NCI-H774 (cell line): Measurements from ENCODE around the gene TBC1D1.
"Not testable (repeated sequence)": the region's sequence is repeated elsewhere in the genome, so short reads cannot be mapped to it uniquely, and the experiment has no call there.

ENCODE experiments used
- DNase-seq: peaks from one replicate; lab custom pipeline; 2025; lab: John Stamatoyannopoulos, UW

Gene TBC1D1

DNA sequence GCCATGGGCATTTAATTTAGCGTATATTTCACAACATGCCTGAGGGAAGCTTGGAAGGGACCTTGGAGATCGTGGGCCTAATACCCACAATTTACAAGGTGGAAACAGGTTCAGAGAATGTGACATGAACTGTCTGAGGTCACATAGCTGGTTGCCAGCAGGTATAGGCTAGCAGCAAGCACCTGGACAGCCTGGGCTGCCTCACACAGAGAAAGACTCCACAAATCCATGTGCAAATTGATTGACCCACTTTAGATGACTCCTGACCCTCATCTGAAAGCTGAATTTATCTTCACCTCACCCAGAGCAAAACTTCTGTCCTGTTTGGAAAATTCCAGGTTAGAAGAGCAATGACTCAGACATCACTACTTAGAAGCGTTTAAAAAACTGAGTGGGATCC, 75.2 kb downstream of the TBC1D1 start:
- no peak for DNase-seq

DNA sequence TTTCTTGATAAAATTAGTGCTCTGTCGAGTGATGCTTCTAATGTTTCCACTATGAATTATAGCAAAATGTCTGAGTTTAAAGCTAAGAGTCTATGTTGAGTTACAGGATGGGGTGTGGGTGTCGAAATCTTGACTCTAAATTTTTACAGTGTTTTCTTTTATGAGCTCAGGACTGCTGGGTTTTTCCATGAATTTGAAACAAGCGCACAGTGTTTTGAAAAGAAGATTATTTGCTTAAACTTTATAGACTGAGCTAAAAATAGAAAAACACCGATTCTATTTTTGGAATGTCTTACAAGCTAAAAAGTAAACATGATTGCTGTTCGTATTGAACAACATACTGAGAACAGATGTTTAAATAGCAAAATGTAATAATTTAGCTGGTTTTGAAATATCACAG, 76.9 kb downstream of the TBC1D1 start:
- DNase-seq: no peak

DNA sequence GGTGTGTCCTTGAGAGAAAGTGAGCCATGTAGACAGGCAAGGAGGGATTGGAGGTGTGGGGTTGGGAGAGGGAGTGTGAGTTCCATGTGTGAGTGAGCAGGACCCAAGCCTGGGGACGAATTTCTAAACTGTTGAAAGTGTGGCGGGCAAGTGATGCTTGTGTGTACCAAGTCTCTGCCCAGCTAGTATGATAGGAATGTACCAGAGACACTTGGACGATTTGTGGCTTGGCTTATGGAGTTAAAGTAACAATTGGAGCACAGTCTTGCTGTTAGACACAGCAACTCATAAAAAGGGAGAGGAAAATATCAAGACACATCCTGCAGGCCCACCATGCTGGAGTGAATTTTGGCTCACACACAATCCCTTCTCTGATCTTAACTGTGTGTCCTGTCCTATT, 77.9 kb downstream of the TBC1D1 start:
- DNase-seq: no peak

DNA sequence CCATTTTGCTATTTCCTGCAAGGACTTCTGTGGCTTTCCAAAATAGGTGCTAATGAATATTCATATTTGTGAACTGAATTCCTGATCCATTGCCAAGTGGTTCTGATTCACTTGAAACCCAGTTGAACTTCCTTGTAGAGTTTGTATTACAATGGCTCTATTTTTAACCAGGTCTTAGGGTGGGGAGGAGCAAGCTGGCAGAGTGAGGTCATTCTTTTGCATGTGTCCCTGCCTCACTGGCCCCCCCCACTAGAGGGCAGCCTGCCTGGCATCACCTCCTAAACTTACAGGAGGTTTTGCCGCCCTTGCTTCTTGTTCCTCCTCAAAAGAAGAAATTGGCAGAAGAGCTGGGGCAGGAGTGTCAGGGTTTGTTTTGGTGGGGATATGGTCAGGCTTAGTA, 79.8 kb downstream of the TBC1D1 start:
- no peak for DNase-seq

DNA sequence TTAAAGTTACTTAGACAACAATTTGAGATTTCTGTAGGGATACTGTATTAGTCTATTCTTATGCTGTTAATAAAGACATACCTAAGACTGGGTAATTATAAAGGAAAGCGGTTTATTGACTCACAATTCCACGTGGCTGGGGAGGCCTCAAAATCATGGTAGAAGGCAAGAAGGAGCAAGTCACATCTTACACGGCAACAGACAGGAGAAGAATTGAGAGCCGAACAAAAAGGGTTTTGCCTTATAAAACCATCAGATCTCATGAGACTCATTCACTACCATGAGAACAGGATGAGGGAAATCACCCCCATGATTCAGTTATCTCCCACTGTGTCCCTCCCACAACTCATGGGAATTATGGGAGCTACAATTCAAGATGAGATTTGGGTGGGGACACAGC, 80.3 kb downstream of the TBC1D1 start:
- no peak for DNase-seq

DNA sequence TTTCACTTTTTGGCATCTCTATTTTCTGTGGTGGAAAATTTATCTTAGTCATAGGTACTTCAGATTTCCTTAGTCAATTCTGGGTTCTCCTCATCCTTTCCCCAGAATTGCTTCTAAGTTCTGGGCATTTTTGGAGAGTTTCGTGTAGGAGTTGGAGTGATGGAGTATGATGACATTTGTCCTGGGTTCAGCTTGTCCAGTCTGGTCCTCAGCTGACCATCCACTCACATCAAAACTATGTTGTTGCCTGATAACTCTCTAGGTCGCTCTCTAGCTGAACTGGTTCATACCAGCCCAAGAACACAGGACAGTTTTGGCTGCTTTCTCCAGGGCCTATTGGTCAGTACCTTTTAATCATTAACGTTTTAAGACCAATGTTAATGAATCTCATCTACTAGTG, 82.6 kb downstream of the TBC1D1 start:
- DNase-seq: no peak

DNA sequence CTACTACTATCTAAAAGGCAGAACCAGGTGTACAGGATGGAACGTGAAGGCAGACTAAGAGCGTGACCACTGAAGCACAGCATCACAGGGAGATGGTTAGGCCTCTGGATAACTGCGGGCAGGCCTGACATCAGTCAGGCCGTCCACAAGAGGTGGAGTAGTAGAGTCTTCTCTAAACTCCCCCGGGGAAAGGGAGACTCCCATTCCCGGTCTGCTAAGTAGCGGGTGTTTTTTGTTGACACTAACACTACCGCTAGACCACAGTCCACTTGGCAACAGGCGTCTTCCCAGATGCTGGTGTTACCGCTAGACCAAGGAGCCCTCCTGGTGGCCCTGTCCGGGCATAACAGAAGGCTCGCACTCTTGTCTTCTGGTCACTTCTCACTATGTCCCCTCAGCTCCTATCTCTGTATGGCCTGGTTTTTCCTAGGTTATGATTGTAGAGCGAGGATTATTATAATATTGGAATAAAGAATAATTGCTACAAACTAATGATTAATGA, 84.5 kb downstream of the TBC1D1 start:
- not testable (repeated sequence) for DNase-seq

DNA sequence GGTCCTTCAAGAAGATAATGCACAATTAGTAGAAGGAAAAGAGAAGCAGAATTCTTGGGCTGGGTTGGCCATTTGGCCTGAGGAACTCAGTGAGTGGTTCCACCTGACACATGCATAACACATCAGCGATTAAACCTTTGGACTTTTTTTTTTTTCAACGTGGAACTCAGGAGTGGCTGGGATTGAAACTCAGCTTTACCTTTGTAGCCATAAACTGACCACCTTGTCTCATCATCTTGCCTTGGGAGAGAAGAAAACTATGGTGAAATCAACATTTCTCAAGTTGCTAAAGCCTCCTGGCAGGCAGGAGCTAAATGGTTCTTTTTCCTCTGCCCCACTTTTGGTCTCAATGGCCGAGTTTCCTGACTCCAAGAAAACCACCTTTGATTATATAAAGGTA, 85.6 kb downstream of the TBC1D1 start:
- DNase-seq: no peak

DNA sequence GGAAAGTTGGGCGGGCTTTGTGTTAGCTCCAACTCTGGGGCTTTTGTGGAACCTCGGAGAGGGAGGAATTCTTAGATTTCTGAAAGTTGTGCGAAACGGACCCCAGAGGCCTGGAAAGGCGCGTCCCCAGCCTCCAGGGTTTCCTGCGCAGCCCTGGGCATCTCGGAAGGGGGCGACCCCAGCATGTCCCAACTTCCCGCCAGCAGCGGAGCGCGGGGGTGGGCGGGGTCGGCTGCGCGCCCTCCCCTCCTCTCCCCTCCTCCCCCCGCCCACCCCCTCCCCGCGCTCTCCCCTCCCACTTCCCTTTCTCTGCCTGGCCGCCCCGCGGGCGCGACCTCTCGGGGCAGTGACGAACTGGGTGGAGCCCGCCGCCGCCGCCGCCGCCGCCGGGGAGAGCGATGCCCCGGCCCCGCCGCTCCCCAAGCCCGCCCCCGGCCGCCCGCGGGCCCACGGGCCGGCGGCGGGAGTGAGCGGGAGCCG, 86.1 kb downstream of the TBC1D1 start:
- DNase-seq: peak; percentile 73

DNA sequence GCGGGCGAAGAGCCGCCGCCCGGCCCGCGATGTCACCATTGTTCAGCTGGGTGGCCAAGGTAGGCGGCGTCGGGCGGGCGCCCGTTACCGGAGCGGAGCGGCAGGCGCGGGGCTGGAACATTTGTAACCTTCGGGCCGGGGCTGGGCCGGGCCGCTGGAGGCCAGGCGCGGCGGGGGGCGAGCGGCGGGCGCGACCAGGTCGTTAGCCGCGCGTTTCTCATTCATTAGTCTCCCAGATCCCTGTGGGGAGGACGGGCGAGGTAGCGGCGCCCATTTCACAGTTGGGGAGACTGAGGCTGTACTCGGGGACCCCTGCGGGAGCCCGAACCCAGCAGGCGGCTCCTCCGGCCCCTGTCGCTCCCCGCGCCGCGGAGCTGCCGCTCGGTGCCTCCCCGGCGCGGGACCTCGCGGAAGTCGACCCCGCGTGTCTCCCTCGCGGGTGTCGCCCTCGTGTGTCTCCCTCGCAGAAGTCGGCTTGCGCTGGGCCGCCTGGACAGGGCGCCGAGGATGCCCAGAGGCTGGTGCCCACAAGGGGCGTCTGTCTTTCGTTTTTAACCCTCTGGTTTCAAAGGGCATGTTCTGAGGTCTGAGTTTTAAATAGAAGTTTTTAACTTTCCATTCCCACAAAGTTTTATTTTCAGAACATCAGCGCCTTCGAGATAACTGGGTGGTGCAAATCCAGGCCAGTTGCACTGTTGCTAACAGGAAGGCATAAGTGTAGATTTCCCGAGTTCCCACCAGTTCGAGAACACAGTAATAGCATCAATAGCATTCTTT, 86.8 kb downstream of the TBC1D1 start:
- DNase-seq: no peak

DNA sequence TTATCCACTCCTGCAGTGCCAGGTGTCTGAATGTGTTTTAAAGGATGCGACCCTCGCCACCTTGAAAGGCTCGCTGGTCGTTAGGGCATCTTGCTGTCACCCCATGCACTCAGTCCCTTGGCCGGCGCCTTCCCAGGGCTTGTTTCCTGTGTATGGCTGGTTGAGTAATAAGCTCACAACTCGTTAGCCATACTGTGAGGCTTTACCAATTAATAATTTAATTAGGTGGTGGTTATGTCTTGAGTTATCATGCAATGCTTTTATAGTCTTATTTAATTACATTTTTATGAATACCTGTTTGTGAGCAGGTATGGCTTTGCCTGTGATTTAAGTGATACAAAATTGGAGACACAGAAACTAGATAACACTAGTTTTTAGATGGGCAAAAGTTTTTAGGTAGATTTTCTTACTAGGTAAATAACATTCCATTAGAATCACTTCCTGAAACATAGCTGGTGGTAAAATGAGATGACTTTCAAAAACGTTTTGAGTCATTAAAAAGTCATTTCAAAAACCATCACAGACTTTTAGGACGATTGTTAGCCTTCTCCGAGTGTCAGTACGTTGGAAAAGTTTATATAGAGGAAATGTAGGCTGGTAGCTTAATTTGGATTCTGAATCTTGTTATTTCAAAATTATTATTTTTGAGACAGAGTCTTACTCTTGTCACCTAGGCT, 87.5 kb downstream of the TBC1D1 start:
- no peak for DNase-seq

DNA sequence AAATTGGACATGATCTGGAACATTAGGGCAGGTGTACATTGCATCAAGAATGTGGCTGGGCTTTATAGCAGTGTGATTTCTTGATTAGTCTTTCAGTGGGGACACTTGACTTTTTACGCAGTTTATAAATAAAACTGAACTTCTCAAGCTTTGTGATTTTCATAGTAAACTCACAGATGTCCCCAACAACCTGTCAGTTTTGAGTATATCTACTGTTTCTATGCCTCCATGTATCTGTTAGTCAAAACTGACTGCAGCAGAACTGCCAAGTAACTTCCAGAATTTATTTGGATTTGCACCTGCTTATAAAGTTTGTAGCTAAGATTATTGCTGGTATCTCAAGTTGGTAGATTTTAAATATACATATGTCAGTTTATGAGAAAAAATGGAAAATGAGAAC, 89.4 kb downstream of the TBC1D1 start:
- no peak for DNase-seq

DNA sequence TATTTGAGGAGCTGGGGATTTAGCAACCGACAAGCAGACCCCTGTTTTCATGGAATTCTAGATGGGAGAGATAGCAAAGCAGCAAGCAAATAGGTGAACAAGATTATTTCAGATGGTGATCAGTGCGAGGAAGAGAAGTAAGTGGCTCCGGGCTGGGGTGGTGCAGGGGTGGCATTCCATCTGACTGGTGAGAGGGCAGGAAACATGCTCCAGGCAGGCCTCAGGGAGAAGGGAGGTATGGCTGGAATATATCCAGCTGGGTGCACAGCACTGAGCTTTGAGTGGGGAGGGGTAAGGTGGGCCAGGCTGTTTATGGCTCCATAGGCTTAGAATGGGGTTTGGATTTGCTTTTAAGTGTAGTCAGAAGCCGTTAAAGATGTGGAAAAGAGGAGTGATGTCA, 90.5 kb downstream of the TBC1D1 start:
- no peak for DNase-seq

DNA sequence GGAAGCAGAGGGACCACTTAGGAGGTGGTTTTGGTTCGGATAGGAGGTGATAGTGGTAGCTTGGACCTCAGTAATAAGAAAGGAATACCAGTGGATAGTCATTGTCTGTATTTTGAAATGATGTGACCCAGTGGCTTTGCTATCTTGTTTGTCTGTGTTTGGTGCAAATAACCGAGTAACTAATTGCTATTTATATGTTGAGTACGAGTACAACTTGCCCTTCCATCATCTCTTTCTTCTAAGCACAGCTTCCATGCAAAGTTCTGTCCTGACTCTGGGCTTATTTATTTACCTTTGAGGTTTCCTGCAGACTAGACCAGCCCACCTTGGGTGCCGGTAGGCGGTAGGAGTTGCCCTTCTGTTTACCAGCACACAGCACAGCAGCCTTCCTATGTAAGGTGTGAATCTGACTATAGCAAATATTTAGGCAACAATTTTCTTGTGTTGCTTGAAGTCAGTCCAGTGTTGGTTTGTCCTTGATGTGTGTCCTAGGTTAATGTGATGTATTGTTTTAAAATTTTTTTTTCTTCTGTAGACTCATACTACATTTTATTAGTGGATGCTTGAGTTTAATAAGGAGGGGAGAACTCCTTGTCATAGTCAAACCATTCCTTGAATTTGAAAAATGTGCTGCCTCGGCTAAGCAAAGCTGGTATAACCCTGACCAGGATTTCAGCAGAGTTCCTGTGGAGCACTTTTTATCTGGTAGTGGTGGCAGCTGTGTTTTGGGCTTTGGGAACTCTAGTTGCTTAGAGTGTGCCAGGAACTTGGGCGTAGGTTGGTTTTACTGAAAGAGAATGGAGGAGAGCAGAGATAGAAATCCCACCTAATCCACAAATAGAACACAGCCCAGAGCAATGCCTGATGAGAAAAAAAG, 91.2 kb downstream of the TBC1D1 start:
- DNase-seq: no peak

DNA sequence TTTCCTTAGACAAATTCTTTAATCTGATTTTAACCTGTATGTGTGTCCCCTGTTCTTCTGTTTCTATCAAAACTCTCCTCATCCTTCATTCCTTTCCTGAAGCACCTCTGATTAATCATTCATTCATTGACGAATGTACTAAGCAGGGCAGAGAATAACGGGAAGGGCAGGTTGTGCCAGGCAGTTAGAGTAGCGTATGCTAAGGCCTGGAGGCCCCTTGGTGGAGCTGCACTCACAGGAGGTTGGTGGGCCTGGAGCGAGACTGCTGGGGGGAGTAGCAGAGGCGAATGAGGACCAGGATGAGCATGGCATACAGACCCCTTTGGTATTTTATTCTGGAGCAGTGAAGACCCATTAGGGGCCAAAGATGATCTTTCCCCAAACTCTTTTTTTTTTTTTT, 91.9 kb downstream of the TBC1D1 start:
- DNase-seq: no peak

DNA sequence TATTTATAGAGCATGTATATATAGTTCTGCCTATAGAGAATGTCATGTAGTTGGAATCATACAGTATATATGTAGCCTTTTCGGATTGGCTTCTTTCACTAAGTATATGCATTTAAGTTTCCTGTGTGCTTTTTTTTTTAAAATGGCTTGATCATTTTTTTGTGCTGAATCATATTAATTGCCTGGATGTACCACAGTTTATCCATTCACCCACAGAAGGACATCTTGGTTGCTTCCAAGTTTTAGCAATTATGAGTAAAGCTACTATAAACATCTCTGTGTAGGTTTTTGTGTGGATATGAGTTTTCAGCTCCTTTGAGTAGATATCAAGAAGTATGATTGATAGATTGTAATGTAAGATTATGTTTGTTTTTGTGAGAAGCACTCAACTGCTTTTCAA, 93.1 kb downstream of the TBC1D1 start:
- DNase-seq: no peak

DNA sequence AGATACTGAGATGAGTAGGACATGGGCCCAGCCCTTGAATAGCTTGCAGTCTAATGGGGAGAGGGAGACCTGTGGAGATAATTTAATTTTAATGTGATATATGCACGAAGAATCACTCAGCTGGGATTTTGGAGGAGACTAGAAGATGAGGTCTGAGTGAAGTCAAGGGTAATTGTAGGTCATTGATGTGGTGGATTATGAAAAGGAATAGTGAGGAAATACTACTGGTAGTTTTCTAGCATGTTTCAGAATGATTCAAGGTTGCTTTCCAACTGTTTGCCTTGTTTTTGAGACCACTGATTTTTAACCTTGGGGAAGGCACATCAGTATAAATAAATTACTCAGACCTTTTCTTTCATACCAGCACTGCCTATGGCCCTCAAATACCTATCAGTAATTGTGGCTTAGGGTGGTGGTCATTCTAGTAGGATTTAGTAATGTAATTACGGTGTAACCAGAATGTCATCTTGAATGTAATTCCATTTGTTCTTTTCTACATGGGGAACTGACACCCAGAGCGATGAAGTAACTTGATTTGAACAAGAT, 94.9 kb downstream of the TBC1D1 start:
- DNase-seq: no peak

DNA sequence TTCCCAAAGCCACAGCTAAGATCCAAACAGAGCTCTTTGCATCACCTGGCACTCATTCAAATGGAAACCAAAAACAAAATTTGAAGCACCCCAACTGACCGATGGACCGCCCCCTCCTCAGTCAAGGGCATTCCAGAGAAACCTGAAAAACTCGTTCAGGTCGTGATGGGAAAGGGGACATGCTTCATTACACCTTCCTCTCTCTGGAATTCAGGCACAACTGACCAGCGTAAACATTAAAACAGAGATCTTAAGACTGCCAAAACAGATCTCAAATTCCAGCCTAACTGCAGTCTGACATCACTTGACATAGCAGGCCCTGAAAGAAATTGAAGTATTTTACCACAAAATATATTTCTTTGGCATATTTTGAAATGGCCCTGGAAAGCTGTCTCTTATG, 97.8 kb downstream of the TBC1D1 start:
- no peak for DNase-seq

DNA sequence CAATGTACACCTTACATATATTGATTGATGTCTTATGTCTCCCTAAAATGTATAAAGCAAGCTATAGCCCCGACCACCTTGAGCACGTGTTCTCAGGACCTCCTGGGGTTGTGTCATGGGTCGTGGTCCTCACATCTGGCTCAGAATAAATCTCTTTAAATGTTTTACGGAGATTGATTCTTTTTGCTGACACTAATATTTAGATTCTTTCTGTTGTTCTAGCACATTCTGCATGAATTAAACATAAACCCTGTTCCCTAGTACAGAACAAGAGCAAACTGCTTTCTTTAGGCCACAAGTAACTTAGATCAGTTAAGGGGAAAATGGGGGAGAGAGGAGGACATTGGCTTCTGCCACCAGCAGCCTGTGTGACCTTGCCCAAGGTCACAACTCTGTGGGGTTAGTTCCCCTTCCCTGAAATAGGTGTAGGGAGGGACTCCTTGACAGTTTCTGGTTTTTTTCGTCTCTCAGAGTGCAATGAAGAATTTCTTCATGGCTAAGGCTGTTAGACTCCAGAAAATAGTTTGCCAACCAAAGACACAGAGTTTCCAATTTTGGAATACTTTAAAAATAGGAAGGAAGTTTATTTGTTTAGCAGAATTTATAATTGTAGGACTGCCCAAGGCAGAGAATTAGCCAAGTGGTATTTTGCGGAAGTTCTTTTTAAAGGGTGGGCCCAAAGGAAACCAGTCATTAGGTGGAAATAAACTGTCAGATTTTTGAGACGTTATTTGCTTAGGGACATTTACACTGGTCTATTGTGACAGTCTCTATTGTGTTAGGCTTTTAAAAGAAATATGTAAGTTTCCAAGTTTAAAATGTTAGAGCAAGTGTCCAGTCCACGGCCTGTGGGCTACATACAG, 98.7 kb downstream of the TBC1D1 start:
- DNase-seq: no peak

DNA sequence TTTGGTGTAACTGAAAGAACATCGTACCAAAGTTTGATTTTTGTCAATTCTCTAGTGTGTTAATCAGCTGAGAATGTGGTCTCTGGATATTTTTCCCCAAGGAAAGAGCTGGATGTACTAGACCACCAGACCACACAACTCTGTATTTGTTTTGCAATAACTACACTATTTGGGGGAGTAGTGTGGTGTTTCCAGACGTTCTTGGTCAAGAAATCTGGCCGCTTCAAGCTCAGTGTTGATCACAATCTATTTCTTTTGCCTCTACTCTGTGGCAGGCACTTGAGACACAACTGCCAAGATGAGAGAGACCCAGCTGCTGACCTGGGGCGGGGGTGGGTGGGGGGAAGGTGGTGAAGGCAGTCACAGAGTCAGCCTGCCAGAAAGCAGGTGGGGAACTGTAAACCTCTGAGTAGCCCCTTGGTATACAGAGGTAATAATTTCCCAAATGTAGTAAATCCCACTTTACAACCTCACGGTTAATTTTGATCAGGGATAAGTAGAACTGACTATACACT, 99.9 kb downstream of the TBC1D1 start:
- no peak for DNase-seq
